GM12865 (cell line): ENCODE results near the gene P4HA3.

ENCODE experiments used
- DNase-seq: peaks from one replicate; pipeline ENCODE4 v3.0.0; 2010; ENCODE audit warnings: low read depth
- H3K4me3 ChIP-seq: 2 replicates; pipeline ENCODE4 v1.5.1; 2011; ENCODE audit warnings: mild to moderate bottlenecking, low read depth, low read length, control low read depth
- TF ChIP-seq, protein P1 (sequence below): IDR thresholded peaks from 2 replicates; pipeline ENCODE4 v1.5.1; 2011; ENCODE audit warnings: low read length, control low read depth, low read depth, inconsistent platforms; ENCODE audit not compliant: insufficient read depth; ENCODE audit errors: missing control alignments

Gene P4HA3

DNA sequence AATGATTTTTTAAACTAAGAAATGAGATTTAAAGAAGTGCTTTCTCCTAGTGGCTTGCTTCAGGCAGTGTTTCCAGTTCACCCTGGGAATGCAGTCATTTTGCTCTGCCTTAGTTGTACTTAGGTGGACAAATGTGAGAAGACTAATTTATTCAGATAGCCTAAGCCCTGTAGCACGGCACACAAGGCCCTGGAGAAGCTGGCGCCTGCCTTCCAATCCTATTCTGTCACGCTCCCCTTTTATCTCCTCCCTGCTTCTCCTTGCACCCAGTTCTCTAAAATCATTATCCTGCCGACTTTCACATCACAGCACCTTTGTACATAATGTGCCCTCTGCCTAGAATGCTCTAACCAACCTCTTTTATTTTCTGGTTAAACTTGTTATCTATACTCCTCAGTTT is 76.3 kb downstream of the P4HA3 start:
- no peak for DNase-seq
- TF ChIP-seq, protein P1, sequence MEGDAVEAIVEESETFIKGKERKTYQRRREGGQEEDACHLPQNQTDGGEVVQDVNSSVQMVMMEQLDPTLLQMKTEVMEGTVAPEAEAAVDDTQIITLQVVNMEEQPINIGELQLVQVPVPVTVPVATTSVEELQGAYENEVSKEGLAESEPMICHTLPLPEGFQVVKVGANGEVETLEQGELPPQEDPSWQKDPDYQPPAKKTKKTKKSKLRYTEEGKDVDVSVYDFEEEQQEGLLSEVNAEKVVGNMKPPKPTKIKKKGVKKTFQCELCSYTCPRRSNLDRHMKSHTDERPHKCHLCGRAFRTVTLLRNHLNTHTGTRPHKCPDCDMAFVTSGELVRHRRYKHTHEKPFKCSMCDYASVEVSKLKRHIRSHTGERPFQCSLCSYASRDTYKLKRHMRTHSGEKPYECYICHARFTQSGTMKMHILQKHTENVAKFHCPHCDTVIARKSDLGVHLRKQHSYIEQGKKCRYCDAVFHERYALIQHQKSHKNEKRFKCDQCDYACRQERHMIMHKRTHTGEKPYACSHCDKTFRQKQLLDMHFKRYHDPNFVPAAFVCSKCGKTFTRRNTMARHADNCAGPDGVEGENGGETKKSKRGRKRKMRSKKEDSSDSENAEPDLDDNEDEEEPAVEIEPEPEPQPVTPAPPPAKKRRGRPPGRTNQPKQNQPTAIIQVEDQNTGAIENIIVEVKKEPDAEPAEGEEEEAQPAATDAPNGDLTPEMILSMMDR, result no peak
- H3K4me3 ChIP-seq, result no peak overlapping the region

DNA sequence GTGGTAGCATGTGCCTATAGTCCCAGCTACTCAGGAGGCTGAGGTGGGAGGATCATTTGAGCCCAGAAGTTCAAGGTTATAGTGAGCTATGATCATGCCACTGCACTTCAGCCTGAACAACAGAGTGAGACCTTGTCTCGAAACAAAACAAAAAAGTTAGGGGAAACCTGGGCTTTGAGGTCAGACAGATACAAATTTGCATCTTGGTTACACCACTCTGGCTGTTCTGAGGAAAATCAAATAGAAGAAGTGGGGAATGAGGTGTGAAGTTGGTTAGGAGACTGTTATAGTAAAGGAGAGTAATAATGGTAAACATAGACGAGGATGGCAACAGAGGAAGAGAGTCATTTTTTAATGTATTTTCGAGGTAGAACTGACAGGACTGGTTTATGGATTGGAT is 77.8 kb downstream of the P4HA3 start:
- no peak overlapping the region for H3K4me3 ChIP-seq
- TF ChIP-seq, protein P1, result no peak
- no peak for DNase-seq

DNA sequence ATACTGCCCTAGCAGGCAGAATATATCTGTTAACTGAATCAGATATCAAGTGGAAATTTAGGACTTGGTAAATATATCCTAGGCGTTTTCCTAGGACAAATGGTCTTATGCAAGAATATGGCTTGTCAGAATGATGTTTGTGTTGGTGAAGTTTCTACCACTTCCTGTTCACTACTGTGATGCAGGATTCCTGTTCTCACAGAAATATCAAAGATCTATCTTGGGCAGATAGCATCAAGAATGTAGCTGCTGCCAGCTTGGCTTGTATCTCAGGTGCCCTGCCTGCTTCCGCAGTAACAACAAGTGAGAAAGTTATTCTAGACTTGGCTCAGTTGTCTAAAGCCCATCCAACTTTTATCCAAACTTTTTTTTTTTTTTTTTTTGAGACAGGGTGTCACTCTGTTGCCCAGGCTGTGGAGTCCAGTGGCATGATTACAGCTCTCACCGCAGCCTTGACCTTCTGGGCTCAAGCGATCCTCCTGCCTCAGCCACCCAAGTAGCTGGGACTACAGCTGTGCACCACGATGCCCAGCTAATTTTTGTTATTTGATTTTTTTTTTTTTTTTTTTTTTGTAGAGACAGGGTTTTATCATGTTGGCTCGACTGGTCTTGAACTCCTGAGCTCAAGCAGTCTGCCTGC is 79.0 kb downstream of the P4HA3 start:
- DNase-seq, result no peak
- H3K4me3 ChIP-seq, result no peak overlapping the region
- TF ChIP-seq, protein P1, result no peak

DNA sequence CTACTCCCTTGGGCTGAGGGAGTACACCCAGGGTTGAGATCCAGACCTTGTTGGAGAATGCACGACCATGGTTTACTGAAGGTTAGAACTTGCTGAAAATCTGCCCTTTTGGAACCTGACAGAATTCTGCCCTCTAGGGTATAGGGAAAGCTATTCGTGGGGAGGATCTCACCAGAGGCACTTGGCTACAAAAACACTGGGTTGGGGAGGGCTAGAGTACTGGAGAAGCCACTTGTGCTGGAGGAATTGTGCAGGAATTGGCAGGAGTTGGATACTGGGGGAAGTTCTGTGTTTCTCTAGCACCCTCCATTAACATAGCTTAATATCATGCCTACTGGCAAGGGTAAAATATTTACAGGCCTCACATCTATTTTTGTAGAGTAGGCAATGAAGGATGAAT is 84.5 kb downstream of the P4HA3 start:
- TF ChIP-seq, protein P1, result no peak
- peak; percentile 2 for DNase-seq
- H3K4me3 ChIP-seq, result no peak overlapping the region

DNA sequence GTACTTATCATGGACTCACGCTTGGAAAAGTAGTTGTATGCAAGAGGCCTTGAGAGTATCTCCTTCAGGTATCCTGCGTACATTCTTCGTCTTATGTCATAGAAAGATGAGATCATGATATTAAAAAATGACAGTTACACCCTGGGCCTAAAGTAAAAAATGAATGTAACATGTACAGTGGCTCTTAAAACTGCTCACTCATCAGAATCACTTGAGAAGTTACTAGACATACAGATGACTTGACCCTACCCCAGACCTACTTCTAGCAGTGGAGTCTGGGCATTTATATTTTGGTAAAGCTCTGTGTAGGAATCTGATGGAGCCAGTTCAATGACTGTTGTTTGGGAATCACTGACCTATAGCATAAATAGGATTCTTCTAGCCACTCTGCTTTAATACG is 85.9 kb downstream of the P4HA3 start:
- DNase-seq, result no peak
- TF ChIP-seq, protein P1, result no peak
- H3K4me3 ChIP-seq, result no peak overlapping the region

DNA sequence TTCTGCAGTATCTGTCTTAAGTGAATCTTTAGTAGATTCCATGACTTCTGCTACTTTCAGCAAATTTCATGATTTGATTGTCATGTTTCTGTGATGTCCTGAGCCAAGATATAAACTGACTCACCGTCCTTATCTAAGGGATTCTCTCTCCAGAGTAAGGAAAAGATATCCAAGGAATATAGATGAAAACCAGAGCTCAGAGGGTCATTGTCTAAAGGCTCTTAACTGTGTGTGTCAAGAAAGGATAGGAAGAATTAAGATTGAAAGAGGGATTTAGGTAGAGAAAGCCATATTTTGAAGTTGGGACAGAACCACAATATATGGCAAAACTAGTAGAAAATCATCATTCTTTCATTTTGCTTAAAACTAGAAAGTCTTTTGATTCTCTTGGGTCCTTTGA is 89.6 kb downstream of the P4HA3 start:
- DNase-seq, result no peak
- TF ChIP-seq, protein P1, result no peak
- H3K4me3 ChIP-seq, result no peak overlapping the region

DNA sequence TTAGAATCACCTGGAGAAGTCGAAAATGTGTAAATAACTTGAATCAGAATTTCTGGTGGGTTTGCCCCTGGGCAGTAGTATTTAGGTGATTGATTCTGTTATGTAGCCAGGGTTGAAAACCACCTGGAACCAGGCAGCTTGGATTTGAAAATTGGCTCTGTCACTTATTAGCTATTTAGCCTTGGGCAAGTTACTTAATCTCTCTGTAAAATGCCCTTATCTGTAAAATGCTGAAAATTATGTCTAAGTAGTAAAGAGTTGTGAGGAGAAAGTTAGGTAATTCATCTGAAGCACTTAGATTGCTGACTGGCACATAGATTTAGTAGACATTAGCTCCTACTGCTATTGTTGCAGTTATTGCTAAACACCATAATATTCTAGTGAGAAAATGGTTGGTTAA is 91.1 kb downstream of the P4HA3 start:
- TF ChIP-seq, protein P1, result no peak
- no peak for DNase-seq
- no peak overlapping the region for H3K4me3 ChIP-seq
